Uterus (tissue), 4 donors: Measurements from ENCODE around the gene EED. TPM values are rescaled to one million over a fixed set of nuclear protein-coding genes. Genes with fewer than 3 reads are reported as not detected.

ENCODE experiments used
- DNase-seq, 2 donors: peaks; one replicate each; pipeline ENCODE4 v3.0.0-alpha.2; 2019 to 2020
- H3K27ac ChIP-seq, 2 donors: fragments of 200-600 bp; sonication (generic); 1 replicate in 1 of 2; 2 replicates in 1 of 2; pipeline ENCODE4 v1.5.1; 2016 to 2018
- H3K27me3 ChIP-seq, 2 donors: fragments of 200-600 bp; sonication (generic); one replicate each; pipeline ENCODE4 v1.5.1; 2018 to 2019; ENCODE audit warnings: control low read depth in 1 of 2
- H3K36me3 ChIP-seq, 2 donors: fragments of 200-600 bp; sonication (generic); one replicate each; pipeline ENCODE4 v1.5.1; 2019; ENCODE audit warnings: control low read depth in 1 of 2
- H3K4me1 ChIP-seq, 2 donors: fragments of 200-600 bp; sonication (generic); one replicate each; pipeline ENCODE4 v1.5.1; 2018 to 2019; ENCODE audit warnings: control low read depth in 1 of 2
- H3K4me3 ChIP-seq, 2 donors: fragments of 200-600 bp; sonication (generic); 1 replicate in 1 of 2; 2 replicates in 1 of 2; pipeline ENCODE4 v1.5.1; 2018 to 2019; ENCODE audit warnings: mild to moderate bottlenecking in 1 of 2
- H3K9me3 ChIP-seq, 2 donors: fragments of 200-600 bp; sonication (generic); one replicate each; pipeline ENCODE4 v1.5.1; 2019; ENCODE audit warnings: control low read depth in 1 of 2
- POLR2A ChIP-seq, 2 donors: fragments of 450-650 bp; IDR thresholded peaks; one replicate each; pipeline ENCODE4 v1.6.1; 2016; ENCODE audit warnings: antibody characterized with exemption in 2 of 2, mild to moderate bottlenecking in 1 of 2, moderate library complexity in 1 of 2
- intact Hi-C: fragments of 100-400 bp; cut with DNase I; formaldehyde crosslinking; loops from one replicate; pipeline ENCODE4 v1.15.1; 2023; ENCODE audit warnings: low total_unique reads
- total RNA-seq, 4 donors: library from RNA; depleted of rRNA in 3 of 4; stranded (reverse); fragments of >200 nt in 3 of 4; gene quantifications; one replicate each; pipeline versions ENCODE4 v1.1.0 to v1.2.4, GENCODE V29; 2014 to 2023
- TF ChIP-seq, protein P1 (sequence below), 4 experiments: fragments of 200-600 bp in 2 of 4; fragments of 450-650 bp in 2 of 4; sonication (generic) in 2 of 4; IDR thresholded peaks; one replicate each; pipeline ENCODE4 v1.5.1; 2016 to 2019; ENCODE audit warnings: antibody characterized with exemption in 4 of 4, mild to moderate bottlenecking in 2 of 4, moderate library complexity in 1 of 4
- donor health status: DM: yes; HTN: yes; CAD: no.

The EED gene
- total RNA-seq, 4 donors from 2014 or later, result 16.4 to 53.8 (median 31.3) TPM

DNA sequence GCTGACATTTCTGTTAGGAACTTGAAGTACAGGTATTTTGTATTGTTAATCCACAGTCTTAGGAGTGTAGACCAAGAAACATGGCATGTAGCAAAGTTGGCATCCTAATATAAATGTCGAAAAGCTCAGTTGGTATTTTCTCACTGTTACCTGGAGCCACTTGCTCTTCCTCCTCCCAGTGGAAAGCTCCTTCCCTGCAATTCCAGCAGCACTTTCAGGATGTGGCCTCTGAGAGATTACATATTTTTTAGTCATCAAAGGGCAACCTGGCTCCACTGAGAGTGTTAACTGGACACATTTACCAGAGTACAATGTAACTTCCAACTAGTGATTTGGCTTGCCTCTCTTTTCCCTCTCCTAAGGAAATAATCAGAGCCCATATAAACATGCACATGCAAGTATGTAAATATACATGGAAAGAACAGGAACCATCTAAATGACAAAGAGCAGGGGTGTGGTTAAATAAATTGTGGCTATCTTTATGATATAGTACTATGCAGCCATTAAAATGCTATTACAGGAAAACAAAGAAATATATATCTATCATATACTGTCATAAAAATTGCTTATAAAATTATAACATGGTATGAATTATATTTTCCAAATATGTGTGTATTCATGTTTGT lies 14.3 kb upstream of the EED start:
- TF ChIP-seq POLR2A (IDR thresholded peaks at IDR 0.05), result no peak
- TF ChIP-seq, protein P1, sequence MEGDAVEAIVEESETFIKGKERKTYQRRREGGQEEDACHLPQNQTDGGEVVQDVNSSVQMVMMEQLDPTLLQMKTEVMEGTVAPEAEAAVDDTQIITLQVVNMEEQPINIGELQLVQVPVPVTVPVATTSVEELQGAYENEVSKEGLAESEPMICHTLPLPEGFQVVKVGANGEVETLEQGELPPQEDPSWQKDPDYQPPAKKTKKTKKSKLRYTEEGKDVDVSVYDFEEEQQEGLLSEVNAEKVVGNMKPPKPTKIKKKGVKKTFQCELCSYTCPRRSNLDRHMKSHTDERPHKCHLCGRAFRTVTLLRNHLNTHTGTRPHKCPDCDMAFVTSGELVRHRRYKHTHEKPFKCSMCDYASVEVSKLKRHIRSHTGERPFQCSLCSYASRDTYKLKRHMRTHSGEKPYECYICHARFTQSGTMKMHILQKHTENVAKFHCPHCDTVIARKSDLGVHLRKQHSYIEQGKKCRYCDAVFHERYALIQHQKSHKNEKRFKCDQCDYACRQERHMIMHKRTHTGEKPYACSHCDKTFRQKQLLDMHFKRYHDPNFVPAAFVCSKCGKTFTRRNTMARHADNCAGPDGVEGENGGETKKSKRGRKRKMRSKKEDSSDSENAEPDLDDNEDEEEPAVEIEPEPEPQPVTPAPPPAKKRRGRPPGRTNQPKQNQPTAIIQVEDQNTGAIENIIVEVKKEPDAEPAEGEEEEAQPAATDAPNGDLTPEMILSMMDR (IDR thresholded peaks at IDR 0.05), result no peak
- no peak for DNase-seq
- Histone ChIP-seq H3K4me1 (no peaks in the 10 kb centered on the region), H3K4me3 (no peak overlapping the region), H3K9me3 (no peaks in the 10 kb centered on the region), H3K36me3 (no peaks in the 10 kb centered on the region), H3K27me3 (no peaks in the 10 kb centered on the region), H3K27ac (no peak overlapping the region)
- intact Hi-C loops, result no loop called here

DNA sequence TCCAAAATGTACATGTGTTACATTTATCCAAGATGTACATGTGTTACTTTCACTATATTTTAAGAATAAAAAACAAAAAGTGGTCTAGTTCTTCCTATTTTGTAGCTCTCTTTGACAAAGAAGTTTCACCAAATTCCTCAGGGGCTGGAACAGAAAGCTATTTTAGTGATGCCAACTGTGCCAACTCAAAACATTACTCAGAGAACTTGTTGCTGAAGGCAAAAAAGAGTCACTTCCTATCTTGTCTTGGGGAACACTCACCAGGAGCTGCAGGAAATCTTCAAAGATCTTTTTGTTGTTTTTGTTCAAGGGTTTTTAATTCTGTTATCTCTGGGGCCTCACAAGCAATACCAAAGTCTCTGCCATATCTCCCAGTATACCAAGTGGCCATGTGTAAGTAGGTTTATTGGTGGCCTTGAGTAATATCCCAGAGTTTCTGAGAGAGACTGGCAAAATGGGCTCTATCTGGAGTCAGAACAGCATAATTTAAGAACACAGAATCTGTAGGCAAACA lies 13.6 kb upstream of the EED start:
- intact Hi-C loops, result no loop called here
- TF ChIP-seq POLR2A (IDR thresholded peaks at IDR 0.05), result no peak
- TF ChIP-seq, protein P1 (IDR thresholded peaks at IDR 0.05), result no peak

DNA sequence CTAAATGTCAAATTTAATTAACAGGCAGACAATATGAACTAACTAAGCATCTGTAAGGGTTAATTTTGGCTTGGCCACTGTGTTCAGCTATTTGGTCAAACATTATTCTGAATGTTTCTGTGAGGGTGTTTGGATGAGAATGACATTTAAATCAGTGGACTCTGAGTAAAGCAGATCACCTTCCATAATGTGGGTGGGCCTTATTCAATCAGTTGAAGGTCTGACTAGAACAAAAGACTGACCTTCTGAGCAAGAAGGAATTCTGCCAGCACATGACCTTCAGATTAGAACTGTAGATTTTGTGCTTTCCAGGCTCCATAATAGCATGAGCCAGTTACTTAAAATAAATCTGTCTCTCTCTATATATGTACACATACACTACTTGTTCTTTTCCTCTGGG lies 12.0 kb upstream of the EED start:
- TF ChIP-seq POLR2A (IDR thresholded peaks at IDR 0.05), result no peak
- TF ChIP-seq, protein P1 (IDR thresholded peaks at IDR 0.05), result no peak
- H3K9me3 ChIP-seq, result no peaks in the 10 kb centered on the region
- H3K4me1 ChIP-seq, result no peaks in the 10 kb centered on the region
- no peaks in the 10 kb centered on the region for H3K36me3 ChIP-seq
- no peaks in the 10 kb centered on the region for H3K27me3 ChIP-seq
- no peak for DNase-seq
- intact Hi-C loops, result no loop called here
- no peak overlapping the region for H3K27ac ChIP-seq
- no peak overlapping the region for H3K4me3 ChIP-seq

More for the DNA sequence above, 13.6 kb upstream of the EED start:
- Histone ChIP-seq H3K36me3 (no peaks in the 10 kb centered on the region), H3K4me1 (no peaks in the 10 kb centered on the region), H3K27ac (no peak overlapping the region), H3K9me3 (no peaks in the 10 kb centered on the region), H3K27me3 (no peaks in the 10 kb centered on the region), H3K4me3 (no peak overlapping the region)
- DNase-seq, result no peak

DNA sequence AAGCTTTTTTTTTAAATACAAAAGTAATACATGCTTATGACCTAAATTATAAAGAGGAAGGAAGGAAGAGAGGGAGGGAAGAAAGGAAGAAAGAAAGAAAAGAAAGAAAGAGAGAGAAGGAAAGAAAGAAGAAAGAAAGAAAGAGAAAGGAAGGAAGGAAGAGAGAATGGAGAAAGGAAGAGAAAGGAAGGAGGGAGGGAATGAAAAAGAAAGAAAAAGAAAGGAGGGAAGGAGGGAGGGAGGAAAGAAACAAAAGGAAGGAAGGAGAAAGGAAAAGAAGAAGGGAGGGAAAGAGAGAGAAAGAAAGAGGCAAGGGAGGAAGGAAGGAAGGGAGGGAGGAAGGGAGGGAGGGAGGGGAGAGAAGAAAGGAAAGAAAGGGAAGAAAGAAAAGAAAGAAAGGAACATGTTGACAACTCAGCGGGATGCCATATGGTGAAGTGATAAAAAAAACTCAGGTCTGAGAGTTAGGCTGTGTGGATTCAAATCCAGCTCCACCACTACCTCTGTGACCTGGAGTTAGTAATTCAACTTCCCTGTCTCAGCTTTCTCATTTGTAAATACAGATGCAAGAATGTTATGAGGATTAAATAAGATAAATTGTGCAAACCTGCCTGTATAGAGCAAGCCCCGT lies 9.6 kb upstream of the EED start:
- H3K36me3 ChIP-seq, result no peaks in the 10 kb centered on the region
- intact Hi-C loops, result no loop called here
- no peak overlapping the region for H3K4me3 ChIP-seq
- H3K9me3 ChIP-seq, result no peaks in the 10 kb centered on the region
- H3K4me1 ChIP-seq, result no peaks in the 10 kb centered on the region
- no peak for DNase-seq
- TF ChIP-seq, protein P1 (IDR thresholded peaks at IDR 0.05), result no peak
- no peak for TF ChIP-seq POLR2A (IDR thresholded peaks at IDR 0.05)
- H3K27ac ChIP-seq, result no peak overlapping the region
- no peaks in the 10 kb centered on the region for H3K27me3 ChIP-seq

DNA sequence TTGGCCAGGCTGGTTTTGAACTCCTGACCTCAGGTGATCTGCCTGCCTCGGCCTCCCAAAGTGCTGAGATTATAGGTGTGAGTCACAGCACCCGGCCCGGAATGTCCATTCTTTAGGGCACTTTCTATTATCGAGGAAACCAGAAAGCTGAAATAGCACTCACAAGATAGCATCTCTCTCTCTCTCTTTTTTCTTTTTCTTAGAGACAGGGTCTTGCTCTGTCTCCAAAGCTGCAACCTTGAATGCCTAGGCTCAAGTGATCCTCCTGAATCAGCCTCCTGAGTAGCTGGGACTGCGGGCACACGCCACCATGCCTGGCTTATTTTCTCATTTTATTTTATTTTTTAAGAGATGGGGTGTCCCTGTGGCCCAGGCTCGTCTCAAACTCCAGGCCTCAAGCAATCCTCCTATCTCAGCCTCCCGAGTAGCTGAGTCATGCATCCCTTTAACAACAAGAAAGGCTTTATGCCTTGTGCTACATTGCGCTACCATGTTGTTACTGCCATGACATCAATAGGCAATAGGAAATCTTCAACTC lies 7.2 kb upstream of the EED start:
- Histone ChIP-seq H3K36me3 (no peaks in the 10 kb centered on the region), H3K27ac (no peak overlapping the region), H3K4me1 (no peaks in the 10 kb centered on the region), H3K4me3 (no peak overlapping the region), H3K9me3 (no peaks in the 10 kb centered on the region), H3K27me3 (no peaks in the 10 kb centered on the region)
- DNase-seq, result no peak
- TF ChIP-seq, protein P1 (IDR thresholded peaks at IDR 0.05), result no peak
- TF ChIP-seq POLR2A (IDR thresholded peaks at IDR 0.05), result no peak
- intact Hi-C loops, result no loop called here
